HepG2 (cell line): ENCODE data around the gene TNNI3K. TPM values are rescaled to one million over a fixed set of nuclear protein-coding genes. Genes with fewer than 3 reads are reported as not detected.

Experiments
- CREB3 ChIP-seq: sonication (generic); formaldehyde crosslinking; IDR thresholded peaks from 2 replicates; pipeline ENCODE4 v1.5.0; 2020; ENCODE audit warnings: missing genetic modification reagents
- HIC2 ChIP-seq: sonication (generic); formaldehyde crosslinking; IDR thresholded peaks from 2 replicates; pipeline ENCODE4 v1.9.0; 2022; ENCODE audit warnings: low read depth, missing genetic modification reagents
- HOXD1 ChIP-seq: sonication (generic); formaldehyde crosslinking; IDR thresholded peaks from 2 replicates; pipeline ENCODE4 v1.5.0; 2020; ENCODE audit warnings: missing genetic modification reagents
- KDM2A ChIP-seq: sonication (generic); formaldehyde crosslinking; IDR thresholded peaks from 2 replicates; pipeline ENCODE4 v1.4.0; 2020; ENCODE audit warnings: low read depth, missing genetic modification reagents, borderline replicate concordance
- KLF11 ChIP-seq: IDR thresholded peaks from 2 replicates; pipeline ENCODE4 v1.6.1; 2016; ENCODE audit warnings: missing compliant biosample characterization
- KMT2A ChIP-seq: sonication (generic); formaldehyde crosslinking; IDR thresholded peaks from 2 replicates; pipeline ENCODE4 v1.4.0; 2020; ENCODE audit warnings: missing genetic modification reagents
- MEIS2 ChIP-seq: sonication (generic); formaldehyde crosslinking; IDR thresholded peaks from 2 replicates; pipeline ENCODE4 v1.9.0; 2021; ENCODE audit warnings: mild to moderate bottlenecking, missing genetic modification reagents
- PHF20 ChIP-seq: sonication (generic); formaldehyde crosslinking; IDR thresholded peaks from 2 replicates; pipeline ENCODE4 v1.5.0; 2020; ENCODE audit warnings: mild to moderate bottlenecking, missing genetic modification reagents
- RCOR2 ChIP-seq: IDR thresholded peaks from 2 replicates; pipeline ENCODE4 v1.6.1; 2016; ENCODE audit warnings: missing biosample characterization, missing genetic modification reagents
- SOX13 ChIP-seq, 3 experiments: fragments of 450-650 bp in 1 of 3; sonication (generic) in 1 of 3; formaldehyde crosslinking in 1 of 3; IDR thresholded peaks in 2 of 3; conservative IDR thresholded peaks in 1 of 3; 2 replicates each; pipeline versions ENCODE4 v1.5.0 to v1.6.1; 2016 to 2020; ENCODE audit warnings: antibody characterized with exemption in 1 of 3, mild to moderate bottlenecking in 1 of 3, missing compliant biosample characterization in 1 of 3, missing genetic modification reagents in 1 of 3, moderate library complexity in 1 of 3
- SPEN ChIP-seq: sonication (generic); formaldehyde crosslinking; IDR thresholded peaks from 2 replicates; pipeline ENCODE4 v1.5.1; 2020; ENCODE audit warnings: low read depth, mild to moderate bottlenecking, missing genetic modification reagents
- ZFP91 ChIP-seq: sonication (generic); formaldehyde crosslinking; IDR thresholded peaks from 2 replicates; pipeline ENCODE4 v1.9.0; 2022; ENCODE audit warnings: missing genetic modification reagents, mild to moderate bottlenecking, borderline replicate concordance
- ZNF136 ChIP-seq: sonication (generic); formaldehyde crosslinking; IDR thresholded peaks from 2 replicates; pipeline ENCODE4 v1.8.1; 2022; ENCODE audit warnings: low read depth, mild to moderate bottlenecking, moderate library complexity, missing genetic modification reagents
- ZNF264 ChIP-seq: sonication (generic); formaldehyde crosslinking; IDR thresholded peaks from 2 replicates; pipeline ENCODE4 v1.4.0; 2020; ENCODE audit warnings: missing genetic modification reagents
- ZNF543 ChIP-seq: sonication (generic); formaldehyde crosslinking; IDR thresholded peaks from 2 replicates; pipeline ENCODE4 v1.4.0; 2020; ENCODE audit warnings: mild to moderate bottlenecking, missing genetic modification reagents
- ZNF607 ChIP-seq: sonication (generic); formaldehyde crosslinking; IDR thresholded peaks from 2 replicates; pipeline ENCODE4 v1.5.1; 2020; ENCODE audit warnings: missing genetic modification reagents, mild to moderate bottlenecking, borderline replicate concordance
- ZNF639 ChIP-seq: conservative IDR thresholded peaks from 2 replicates; pipeline ENCODE4 v1.6.1; 2018; ENCODE audit warnings: missing genetic modification reagents
- ZNF788 ChIP-seq: sonication (generic); formaldehyde crosslinking; IDR thresholded peaks from 2 replicates; pipeline ENCODE4 v1.5.0; 2020; ENCODE audit warnings: mild to moderate bottlenecking, missing genetic modification reagents, borderline replicate concordance
- ZSCAN21 ChIP-seq: sonication (generic); formaldehyde crosslinking; IDR thresholded peaks from 2 replicates; pipeline ENCODE4 v1.8.0; 2022; ENCODE audit warnings: mild to moderate bottlenecking, missing genetic modification reagents, moderate library complexity, borderline replicate concordance
- polyA plus RNA-seq, 8 experiments: library from polyadenylated mRNA; depleted of rRNA in 3 of 8; stranded (reverse) in 7 of 8; unstranded in 1 of 8; fragments of >200 nt; fragmentation: Illumina TruSeq in 4 of 8; extraction: Trizol in 4 of 8; gene quantifications; 2 replicates each; pipeline versions ENCODE4 v1.2.1 to v1.2.3, GENCODE V29; 2011 to 2016; ENCODE audit warnings: low read depth in 4 of 8, missing spikeins in 1 of 8, mixed read lengths in 1 of 8; ENCODE audit not compliant: insufficient read depth in 1 of 8
- total RNA-seq, 5 experiments: library from RNA; depleted of rRNA; stranded (reverse); fragments of >200 nt; fragmentation: Illumina TruSeq; extraction: Trizol; gene quantifications; 2 replicates each; pipeline ENCODE4 v1.2.3, GENCODE V29; 2016; ENCODE audit warnings: low read depth in 1 of 5
- TF ChIP-seq, protein P1 (sequence below): sonication (generic); formaldehyde crosslinking; IDR thresholded peaks from 2 replicates; pipeline ENCODE4 v1.8.0; 2022; ENCODE audit warnings: low read depth, missing genetic modification reagents

The TNNI3K gene
- total and polyA plus RNA-seq, 2 of the 13 experiments (the other 11 are each of a cell fraction or from before 2014, with no cell fraction given) = 1.1 TPM; not detected in 1

DNA sequence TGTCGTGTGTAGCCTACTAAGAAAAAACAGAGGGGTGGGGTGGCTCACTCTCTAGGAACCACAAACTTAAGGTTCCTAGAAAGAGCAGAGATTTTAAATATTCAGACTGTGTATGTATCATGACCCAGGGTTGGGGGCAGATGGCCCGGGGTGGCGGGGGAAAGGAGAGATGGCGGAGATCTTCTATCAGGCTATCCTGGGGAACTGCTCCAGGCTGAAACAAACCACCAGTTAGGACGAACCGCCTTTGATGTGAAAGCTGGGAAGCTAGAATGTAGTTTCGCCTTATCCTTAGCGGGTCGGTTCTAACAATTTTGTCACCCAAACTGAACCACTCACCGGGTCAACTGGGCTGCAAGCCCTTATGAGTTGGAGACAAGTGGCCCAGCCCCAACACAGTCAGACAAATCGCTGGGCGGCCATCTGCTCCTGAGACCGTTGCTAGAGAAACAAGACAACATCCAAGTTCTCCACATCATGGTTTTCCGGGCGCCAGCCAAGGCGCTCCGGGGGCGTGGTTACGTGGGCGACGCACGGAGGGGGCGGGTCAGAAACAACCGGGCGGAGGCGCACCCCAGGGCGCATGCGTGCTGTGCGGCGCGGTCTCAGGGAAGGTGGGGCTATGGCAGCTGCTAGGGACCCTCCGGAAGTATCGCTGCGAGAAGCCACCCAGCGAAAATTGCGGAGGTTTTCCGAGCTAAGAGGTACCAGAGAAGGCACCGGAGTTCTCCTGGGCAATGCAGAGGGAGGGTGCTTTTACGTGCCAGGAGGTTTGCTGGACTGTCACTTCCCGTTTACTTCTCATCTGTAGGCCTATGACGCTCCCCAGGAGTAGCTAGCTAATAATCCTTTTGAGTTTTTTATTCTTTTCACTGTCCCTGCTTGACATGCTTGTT is 37.3 kb upstream of the TNNI3K start, which contains the start of the genes FPGT and LRRIQ3 (continued):
- no peak for TF ChIP-seq ZNF543
- peak; percentile 52; the same call in 1 of the 2 replicates for TF ChIP-seq KDM2A (CRISPR knock-in tag)
- no peak for TF ChIP-seq RCOR2 (CRISPR knock-in tag)
- peak; percentile 84 for TF ChIP-seq SPEN (CRISPR knock-in tag)
- TF ChIP-seq MEIS2 (CRISPR knock-in tag) = 0 out of 2 replicates have a peak, but pooled peaks have one; percentile 39
- TF ChIP-seq ZNF264 (CRISPR knock-in tag) = no peak
- TF ChIP-seq CREB3 (CRISPR knock-in tag) = no peak
- 0 out of 2 replicates have a peak, but pooled peaks have one; percentile 30 for TF ChIP-seq ZSCAN21
- 0 out of 2 replicates have a peak, but pooled peaks have one; percentile 39 for TF ChIP-seq KLF11 (CRISPR knock-in tag)
- TF ChIP-seq, protein P1, sequence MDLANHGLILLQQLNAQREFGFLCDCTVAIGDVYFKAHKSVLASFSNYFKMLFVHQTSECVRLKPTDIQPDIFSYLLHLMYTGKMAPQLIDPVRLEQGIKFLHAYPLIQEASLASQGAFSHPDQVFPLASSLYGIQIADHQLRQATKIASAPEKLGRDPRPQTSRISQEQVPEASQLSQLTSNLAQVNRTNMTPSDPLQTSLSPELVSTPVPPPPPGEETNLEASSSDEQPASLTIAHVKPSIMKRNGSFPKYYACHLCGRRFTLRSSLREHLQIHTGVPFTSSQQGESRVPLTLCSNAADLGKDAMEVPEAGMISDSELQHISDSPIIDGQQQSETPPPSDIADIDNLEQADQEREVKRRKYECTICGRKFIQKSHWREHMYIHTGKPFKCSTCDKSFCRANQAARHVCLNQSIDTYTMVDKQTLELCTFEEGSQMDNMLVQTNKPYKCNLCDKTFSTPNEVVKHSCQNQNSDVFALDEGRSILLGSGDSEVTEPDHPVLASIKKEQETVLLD (CRISPR knock-in tag) = no peak
- peak; percentile 88 for TF ChIP-seq PHF20 (CRISPR knock-in tag)
- TF ChIP-seq ZNF607 (CRISPR knock-in tag) = peak; percentile 53; the same call in 1 of the 2 replicates
- no peak for TF ChIP-seq HIC2 (CRISPR knock-in tag)
- TF ChIP-seq KMT2A (CRISPR knock-in tag) = peak; percentile 87
- TF ChIP-seq ZNF788 = no peak
- TF ChIP-seq ZFP91 (CRISPR knock-in tag) = peak; percentile 65; the same call in 1 of the 2 replicates
- TF ChIP-seq SOX13 (IDR thresholded peaks at IDR 0.05) = no peak
- peak in 1 of 2 experiments; percentile 19; a peak in 1 of 4 replicates for TF ChIP-seq SOX13 (CRISPR knock-in tag; conservative IDR thresholded peaks at IDR 0.05 in 1 of 2, IDR thresholded peaks at IDR 0.05 in 1 of 2)
- 0 out of 2 replicates have a peak, but pooled peaks have one; percentile 47 for TF ChIP-seq ZNF136 (CRISPR knock-in tag)
- TF ChIP-seq ZNF639 (CRISPR knock-in tag) = 0 out of 2 replicates have a peak, but pooled peaks have one; percentile 42
- 0 out of 2 replicates have a peak, but pooled peaks have one; percentile 22 for TF ChIP-seq HOXD1
